Measurements from ENCODE around the gene GPHN.

GRCh38 chr14:66575939-66576338 is 68.0 kb downstream of the GPHN start:
- TF ChIP-seq CBFB (CRISPR knock-in tag; IDR thresholded peaks at IDR 0.05; ENCODE audit: low read depth), result no peak
- TF ChIP-seq TEAD4 (CRISPR knock-in tag; IDR thresholded peaks at IDR 0.05), result no peak
- TF ChIP-seq ZNF263 (CRISPR knock-in tag; IDR thresholded peaks at IDR 0.05; ENCODE audit: low read depth), result no peak
- no peak for TF ChIP-seq CTCF (IDR thresholded peaks at IDR 0.05)
- no peak for TF ChIP-seq TCF7 (CRISPR knock-in tag; IDR thresholded peaks at IDR 0.05; ENCODE audit: low read depth)
- TF ChIP-seq ELF4 (CRISPR knock-in tag; IDR thresholded peaks at IDR 0.05; ENCODE audit: low read depth), result no peak
- no peak for TF ChIP-seq MAX (CRISPR knock-in tag; IDR thresholded peaks at IDR 0.05)
- TF ChIP-seq USF2 (CRISPR knock-in tag; IDR thresholded peaks at IDR 0.05), result no peak
- TF ChIP-seq ATF2 (CRISPR knock-in tag; IDR thresholded peaks at IDR 0.05; ENCODE audit: borderline replicate concordance, low read depth), result no peak
- TF ChIP-seq HMGXB4 (CRISPR knock-in tag; IDR thresholded peaks at IDR 0.05), result no peak
- no peak for TF ChIP-seq IRF1 (CRISPR knock-in tag; IDR thresholded peaks at IDR 0.05)
- TF ChIP-seq ATF1 (CRISPR knock-in tag; IDR thresholded peaks at IDR 0.05), result no peak
